NOMO-1 treated with dmso at 0.1 percent for 144 hours (cell line): ENCODE measurements around the gene EPHA6.
"Not testable (repeated sequence)": the region's sequence is repeated elsewhere in the genome, so short reads cannot be mapped to it uniquely, and the experiment has no call there.

Experiments
- DNase-seq: peaks from one replicate; lab custom pipeline; 2025; ENCODE audit not compliant: unreplicated experiment; lab: John Stamatoyannopoulos, UW

EPHA6 gene

DNA sequence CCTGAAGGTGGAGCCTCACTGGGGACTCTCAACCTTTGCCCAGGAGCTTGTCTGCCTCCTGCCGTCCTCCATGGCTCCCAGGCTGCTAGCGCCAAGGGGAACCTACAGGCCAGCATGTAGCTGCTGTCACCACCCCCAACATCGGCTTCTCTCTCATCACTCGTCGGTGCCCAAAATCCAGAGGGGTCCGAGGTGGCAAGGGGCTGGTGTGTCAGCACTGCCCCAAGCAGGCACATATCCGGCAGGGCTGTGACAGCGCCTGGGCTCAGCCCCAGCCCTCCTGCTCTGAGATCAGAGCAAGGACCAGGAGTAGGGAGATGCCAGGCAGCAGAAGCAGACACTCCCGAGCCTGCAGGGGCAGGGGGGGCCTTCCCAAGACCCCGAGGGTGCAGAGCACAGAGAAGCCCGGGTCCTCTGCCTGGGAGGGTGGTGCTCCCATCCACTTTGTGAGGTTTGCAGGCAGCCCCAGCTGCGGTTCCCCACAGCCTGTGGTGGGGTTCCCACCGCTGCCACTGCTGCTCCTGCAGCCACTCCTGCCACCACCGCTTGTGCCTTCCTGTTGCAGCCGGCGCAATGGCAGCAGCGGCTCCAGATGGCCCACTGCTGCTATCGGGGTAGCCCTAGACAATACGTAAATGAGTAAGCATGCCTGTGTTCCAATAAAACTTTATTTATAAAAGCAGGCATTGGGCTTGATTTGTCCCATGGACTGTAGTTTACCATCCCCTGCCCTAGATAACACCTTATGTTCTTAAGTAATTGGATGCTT lies 451.0 kb downstream of the EPHA6 start:
- no peak for DNase-seq

DNA sequence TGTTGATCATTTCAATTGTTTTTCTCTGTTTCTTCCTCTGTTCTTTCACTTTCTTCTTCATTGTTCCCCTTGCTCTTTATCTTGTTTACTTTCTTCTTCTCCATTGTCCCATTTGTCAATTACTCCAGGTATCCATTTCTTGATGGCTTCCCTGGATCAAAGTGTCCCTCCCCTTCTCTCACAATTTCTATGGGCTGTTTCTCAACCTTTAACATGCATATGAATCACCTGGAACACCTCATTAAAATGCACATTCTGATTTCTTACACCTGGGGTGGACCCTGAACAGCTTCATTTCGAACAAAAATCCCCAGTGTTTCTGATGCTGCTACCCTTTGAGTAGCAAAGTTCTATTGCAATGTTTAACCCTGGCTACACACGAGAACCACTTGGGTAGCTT lies 454.8 kb downstream of the EPHA6 start:
- no peak for DNase-seq

DNA sequence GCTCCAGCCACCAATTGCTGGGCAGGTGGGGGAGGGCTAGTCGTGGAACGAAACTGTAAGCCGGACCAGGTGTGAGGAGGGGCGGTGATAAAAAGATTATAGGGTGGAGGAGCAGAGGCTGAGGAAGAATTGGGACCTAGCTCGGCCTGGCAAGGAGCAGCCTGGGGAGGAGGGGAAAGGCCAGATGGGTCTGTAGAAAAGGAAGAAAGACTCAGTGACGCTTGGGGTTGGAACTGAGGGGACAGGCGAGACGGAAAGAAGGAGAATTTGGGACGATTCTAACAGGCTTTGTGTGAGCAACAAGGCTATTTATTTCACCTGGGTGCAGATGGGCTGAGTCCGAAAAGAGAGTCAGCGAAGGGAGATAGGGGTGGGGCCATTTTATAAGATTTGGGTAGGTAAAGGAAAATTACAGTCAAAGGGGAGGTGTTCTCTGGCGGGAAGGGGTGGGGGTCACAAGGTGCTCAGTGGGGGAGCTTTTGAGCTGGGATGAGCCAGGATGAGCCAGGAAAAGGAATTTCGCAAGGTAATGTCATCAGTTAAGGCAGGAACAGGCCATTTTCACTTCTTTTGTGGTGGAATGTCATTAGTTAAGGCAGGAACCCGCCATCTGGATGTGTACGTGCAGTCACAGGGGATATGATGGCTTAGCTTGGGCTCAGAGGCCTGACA lies 462.6 kb downstream of the EPHA6 start:
- not testable (repeated sequence) for DNase-seq

DNA sequence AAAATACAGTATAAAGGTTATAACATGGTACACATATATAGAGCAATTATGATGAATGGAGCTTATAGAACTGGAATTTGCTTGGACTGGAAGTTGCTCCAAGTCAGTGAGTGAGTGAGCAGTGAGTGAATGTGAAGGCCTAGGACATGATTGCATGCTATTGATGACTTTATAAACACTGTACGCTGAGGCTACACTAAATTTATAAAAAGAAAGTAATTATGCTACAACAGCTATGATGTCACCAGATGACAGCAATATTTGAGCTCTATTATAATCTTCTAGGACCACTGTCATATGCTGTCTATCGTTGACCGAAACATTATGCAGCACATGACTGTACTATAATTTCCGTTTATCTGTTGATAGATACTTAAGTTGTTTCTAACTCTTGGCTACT lies 463.3 kb downstream of the EPHA6 start:
- DNase-seq = no peak

DNA sequence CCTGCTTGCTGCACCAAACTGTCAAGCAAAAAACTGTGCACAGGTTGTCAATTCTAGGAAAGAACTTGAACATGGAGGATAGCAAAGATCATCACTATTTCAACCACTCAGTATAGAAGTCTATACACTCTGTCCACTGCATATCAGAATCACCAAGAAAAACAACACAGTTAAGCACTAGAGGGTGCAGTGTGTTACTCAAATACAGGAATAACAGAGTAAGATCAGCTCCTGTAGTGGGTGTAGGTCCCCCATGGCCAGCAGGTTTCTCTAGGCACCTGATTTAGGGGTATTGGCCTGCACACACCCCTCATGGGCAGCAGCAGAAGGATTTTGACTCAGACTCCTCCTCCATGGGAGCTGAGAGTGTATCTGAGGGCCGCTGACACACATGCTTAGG lies 464.1 kb downstream of the EPHA6 start:
- no peak for DNase-seq

DNA sequence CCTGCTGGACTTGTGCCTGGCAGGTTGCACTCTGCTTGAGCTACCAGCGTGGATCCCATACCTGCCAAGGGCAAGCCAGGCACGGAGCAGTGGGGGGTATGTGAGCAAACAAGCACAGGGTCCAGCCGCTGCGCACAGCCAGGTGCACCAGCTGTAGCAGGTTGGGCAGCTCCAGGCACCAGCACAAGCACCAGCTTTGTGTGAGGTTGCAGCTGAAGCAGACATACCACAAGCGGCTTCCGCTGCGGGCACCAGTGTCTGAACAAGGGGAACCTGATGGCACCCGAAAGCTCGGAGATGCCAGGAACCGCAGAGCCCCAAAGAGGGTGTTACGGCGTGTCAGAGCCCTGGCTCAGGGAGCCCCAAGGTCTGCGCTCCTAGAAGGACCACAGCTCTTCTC lies 477.5 kb downstream of the EPHA6 start:
- DNase-seq = no peak

DNA sequence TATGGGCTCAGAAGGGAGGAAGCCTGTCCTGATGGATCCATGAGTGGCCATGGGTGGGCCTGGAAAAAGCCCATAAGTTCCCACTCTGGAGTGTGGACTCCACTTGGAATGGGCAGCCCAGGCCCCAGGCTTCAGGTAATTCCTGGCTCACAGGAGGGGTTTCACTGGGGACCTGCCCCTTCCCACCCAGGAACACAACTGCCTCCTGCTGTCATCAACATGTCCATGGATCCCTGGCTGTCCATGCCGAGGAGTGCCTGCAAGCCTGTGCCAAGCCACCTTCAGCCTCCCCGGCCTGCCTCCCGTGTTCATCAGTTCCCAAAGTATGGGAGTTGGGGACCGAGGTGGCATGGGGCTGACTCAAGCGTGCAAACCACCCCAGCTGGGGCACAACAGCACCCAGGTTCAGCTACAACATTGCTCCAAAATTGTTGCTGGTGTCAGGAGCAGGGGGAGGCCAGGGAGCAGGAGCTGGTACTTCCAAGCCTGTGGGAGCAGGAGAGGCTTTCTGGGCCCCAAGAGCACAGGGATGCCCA lies 479.3 kb downstream of the EPHA6 start:
- no peak for DNase-seq

DNA sequence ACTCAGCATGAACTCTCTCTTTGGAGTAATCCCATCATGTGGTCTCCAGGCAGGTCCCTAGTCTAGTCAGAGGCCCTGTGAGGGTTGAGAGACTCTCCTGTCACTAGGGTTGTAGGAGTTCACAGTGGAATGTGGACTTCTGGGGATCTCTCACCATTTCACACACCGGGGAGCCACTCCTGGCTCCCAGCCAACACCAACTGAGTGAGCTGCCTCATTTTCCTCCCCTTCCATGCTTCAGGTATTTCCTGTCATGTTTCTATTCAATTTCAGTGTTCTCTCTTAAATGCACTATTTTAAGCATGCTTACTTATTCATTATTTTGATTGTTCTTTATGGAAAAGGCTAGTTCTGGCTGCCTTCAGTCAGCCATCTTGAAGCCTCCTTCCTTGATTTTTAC lies 482.6 kb downstream of the EPHA6 start:
- DNase-seq = no peak

DNA sequence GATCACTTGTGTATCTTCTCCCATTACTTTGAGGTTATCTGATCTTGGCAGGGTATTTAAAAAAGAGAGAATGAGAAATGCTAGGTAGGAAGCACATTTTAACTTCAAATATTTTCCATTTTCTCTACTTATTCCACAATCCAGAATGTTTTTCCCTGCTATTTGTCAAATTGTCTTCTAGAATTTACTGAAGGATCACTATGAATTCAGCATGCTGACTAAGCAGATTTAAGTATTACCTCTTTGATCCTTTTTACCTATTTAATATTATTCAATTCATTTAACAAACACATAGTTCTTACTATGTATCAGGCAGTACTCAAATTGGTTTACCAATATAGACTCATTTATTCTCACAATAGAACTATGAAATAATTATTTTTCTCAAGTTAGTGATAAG lies 486.7 kb downstream of the EPHA6 start:
- no peak for DNase-seq

DNA sequence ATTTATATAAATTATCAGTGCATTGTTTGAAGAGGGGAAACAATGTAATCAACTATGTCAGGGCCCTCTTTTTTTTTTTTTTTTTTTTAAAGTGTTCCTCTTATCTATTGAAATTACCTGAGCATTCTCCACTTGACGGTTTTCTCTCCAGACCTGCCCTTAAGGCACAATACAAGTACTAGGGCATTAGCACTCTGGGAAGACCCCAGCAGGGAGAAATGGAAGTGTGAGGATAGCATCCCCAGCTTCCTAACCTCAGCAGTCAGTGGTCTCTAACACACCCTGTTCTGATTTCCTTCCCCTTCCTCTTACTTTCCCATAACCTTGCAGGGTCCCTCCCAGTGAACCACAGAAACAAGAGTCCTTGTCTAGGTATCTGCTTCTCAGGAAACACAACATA lies 491.8 kb downstream of the EPHA6 start:
- no peak for DNase-seq

DNA sequence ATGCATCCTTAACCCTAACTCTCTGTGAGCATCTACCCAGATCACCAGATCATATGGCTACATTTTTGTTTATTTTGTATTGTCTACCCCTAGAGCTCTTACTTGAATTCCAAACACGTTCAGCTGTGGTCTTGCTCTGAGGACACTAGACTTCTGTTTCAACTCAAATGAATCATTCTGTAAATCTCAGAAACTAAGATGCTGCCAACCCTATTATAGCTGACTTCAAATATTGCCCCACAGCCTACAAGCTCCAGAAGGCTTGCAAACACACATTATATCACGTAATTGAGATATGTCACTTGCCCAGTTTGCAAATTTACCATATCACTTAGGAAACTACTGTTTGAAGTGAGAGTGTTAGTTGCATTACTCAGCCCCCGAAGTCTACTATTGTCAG lies 524.0 kb downstream of the EPHA6 start:
- DNase-seq = no peak

DNA sequence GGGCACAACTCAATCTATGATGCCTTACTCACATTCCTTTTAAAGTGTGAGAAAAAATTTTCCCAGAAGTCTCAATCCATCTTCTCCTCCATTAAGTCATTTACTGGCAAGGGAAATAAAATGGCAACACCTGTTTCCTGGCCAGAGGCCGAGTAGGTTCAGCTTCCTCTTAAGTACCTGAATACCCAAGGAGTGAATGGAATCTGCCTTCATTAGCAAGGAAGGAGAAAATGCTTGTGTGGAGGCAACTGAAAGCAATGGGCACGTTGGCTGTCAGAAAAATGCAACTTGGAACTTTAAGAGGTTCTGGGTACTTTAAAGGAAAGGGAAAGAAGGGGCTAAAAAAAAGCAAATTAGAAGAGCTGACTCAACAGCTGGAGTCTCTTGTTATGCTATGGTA lies 526.5 kb downstream of the EPHA6 start:
- DNase-seq = no peak

DNA sequence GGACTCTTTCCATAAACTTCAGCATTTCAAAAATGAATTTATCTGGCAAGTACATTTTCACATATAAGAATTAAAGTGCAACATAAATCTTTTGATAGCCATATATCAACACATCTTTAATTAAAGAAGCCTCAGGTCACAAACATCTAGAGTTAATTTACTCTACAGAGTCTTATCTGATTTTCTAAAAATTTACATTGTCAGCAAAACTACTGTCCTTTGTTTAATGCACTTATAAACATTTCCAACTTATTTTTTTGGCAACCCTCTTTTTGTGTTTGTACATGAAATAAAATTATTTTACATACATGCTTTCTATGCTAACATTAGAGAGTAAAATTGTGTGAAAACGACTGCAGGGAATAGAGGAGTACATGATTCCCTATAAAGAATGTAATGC lies 533.4 kb downstream of the EPHA6 start:
- no peak for DNase-seq

DNA sequence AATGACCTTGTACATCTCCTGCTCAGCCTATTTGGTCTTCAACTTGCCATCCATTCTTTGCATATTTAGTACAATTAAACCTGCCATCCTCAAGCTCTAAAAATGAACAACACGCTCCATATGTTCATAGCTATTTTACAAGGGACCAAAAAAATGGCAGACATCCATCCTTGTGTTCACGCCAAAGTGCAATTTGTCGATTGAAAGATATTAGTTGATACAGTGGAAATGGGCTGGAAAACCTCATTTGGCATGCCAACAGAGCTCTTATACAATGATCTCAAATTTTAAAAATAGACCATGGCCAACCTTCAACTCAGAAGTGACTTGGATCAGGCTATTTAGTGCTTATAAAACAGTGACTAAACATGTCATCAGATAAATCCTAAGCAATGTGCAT lies 536.6 kb downstream of the EPHA6 start:
- no peak for DNase-seq

DNA sequence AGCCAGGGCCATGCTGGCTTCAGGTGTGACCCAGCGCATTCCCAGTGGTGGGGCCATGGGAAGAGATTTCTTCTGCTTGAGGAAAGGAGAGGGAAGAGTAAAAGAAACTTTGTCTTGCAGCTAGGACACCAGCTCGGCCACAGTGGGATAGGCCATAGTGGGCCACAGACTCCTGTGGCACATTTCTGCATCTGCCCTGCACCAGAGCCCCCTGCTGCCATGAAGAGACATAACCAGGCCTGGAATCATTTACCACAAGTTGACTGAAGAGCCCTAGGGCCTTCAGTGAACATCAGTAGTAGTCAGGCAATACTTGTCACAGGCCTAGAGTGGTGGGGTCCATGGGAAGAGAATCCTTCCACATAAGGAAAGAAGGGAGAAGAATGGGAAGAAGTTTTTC lies 538.8 kb downstream of the EPHA6 start:
- no peak for DNase-seq

DNA sequence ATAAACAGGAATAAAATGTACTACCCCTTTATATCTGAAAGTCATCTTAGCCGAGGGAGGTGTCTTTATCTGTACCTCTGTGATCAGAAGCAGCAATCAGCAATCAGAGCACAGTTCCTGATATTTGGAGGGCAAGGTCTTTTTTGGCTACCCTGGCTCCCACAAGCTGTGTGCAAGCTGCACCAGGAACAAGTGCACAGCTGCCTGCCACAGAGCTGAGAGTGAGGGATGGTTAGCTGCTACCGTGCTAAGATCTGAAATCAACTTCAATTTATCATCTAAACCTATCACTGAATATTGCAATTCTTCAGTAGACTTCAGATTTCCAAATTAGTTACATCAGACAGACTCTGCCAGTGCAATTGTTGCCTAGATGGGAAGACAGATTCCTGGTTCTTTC lies 545.6 kb downstream of the EPHA6 start:
- no peak for DNase-seq

DNA sequence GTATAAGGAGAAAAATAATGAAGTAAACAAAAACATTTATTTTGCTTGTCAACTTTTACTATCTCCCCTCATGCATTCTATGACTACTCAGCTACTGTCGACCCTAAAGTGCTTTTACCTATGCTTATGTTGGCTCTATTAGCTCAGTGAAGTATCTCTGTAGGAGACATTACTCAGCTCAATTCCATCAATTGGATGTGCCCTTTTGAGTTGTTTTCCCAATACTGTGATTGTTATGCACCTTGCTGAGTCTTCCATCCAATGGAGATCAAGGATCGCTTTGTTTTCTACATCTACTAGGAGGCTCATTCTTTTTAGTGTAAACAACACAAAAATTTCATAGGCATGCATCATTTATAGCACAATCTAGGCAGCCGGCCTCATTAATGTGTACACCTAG lies 546.4 kb downstream of the EPHA6 start:
- DNase-seq = no peak

DNA sequence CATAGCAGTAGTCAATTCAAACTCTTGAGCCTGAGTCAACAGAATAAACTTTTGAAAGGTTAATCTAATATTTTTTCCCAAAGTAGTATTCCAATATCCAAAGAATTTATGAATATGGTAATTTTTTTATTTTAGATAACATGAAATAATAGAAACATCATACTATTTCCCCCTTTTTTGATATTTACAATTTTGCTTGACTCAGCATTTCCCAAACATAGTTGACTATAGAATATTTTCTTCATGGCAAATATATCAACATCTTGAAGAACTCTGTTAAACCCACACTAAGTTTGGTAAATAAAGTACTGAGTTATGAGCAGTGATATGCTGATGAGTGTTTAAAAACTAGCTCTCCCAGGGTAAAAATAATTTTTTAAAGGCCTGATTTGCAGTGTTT lies 570.2 kb downstream of the EPHA6 start:
- DNase-seq = no peak

DNA sequence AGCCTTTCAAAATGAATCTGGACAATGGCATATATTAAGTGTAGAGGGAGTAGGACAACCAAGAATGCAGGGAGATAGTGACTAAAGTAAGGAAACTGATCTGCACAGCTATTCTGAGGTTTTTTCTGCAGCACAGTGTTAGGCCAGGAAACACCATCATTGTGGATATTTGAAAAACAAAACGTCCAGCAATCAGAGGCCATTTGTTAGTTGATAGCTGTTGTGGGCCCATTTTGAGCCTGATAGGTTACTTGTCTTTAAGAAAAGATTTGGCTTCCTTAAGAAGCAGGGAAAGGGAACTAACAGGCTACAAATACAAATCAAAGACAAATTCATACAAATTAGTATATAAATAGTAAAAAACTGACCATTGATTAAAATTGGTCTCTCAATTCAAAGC lies 574.4 kb downstream of the EPHA6 start:
- no peak for DNase-seq

DNA sequence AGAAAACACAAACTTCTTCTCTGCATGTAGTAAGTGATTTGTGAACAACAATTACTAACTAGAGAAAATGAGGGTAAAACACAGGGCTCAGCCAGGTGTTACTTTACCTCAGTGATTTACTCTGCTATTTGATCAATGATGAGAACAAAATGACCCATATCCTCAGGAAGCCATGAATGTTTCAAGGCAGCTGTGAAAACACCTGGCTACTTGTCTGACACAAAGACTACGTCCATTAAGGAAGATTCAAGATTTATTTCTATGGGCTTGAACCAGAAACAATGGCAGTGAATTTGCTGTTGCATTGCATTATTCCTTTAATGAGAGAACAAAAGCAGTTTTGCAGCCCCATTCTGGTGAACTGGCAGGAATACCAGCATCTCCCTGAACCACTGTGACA lies 575.5 kb downstream of the EPHA6 start:
- DNase-seq = no peak

DNA sequence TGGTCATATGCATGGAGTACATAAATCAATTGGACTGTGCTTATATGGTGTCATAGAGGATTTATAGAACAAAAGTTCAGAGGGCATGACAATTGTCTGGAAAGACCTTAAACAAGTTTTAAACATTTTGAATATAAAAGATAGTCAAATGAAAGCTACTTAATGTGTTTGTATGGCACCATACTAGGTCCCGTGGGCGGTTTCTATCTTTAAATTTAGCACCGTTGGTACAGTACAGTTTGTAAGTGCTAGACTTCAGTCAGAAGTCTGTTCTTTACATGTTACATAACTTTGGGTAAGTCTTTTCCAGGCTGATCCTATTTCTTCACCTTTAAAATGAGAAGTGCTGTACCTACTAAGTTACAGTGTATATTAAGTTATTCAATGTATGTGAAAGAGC lies 576.8 kb downstream of the EPHA6 start:
- DNase-seq = no peak

DNA sequence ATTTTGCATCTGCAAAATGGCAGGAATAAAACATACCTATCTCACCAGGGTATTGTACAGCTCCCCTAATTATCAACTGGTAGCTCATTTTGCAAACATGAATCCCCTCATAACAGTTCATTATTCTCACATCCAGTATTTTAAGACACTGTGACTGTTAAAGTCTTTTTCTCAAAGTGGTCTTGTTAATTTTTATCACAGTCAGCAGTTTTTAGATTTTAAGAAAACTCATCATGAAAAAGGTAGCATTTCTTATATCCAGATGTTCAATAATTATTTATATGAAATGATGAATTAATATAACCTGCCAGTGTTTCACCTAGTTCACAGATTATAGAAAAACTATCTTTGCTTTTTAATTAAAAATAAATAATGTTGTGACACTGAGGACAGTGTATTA lies 595.2 kb downstream of the EPHA6 start:
- DNase-seq = no peak

DNA sequence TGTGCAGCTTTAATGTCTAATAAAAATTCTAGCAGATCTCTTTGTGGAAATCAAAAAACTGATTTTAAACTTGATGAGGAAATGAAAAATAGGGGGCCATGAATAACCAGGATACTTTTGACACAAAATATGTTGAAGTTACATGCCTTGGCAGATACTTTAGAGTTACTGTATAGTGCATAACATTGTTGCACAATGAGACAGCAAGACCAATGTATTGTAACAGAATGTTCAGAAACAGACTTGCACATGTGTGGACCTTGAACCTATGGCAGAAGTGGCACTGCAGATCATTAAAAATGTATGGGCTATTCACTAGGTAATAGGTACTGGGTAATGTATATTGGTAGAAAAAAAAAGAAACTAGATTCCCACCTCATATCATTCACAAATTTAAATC lies 607.2 kb downstream of the EPHA6 start:
- no peak for DNase-seq
